ENCODE measurements around the gene PPP4C. TPM values are rescaled to one million over a fixed set of nuclear protein-coding genes. Genes with fewer than 3 reads are reported as not detected.
A peak's percentile ranks its signal among the peaks of the same experiment; 100 is the strongest.

The PPP4C gene
- total RNA-seq, 1 experiment from 2014 or later: 116 TPM

GRCh38 chr16:30030011-30030685 is 45.6 kb upstream of the PPP4C start:
- no TSS peak for BruUV-seq (replicated peaks)

DNA sequence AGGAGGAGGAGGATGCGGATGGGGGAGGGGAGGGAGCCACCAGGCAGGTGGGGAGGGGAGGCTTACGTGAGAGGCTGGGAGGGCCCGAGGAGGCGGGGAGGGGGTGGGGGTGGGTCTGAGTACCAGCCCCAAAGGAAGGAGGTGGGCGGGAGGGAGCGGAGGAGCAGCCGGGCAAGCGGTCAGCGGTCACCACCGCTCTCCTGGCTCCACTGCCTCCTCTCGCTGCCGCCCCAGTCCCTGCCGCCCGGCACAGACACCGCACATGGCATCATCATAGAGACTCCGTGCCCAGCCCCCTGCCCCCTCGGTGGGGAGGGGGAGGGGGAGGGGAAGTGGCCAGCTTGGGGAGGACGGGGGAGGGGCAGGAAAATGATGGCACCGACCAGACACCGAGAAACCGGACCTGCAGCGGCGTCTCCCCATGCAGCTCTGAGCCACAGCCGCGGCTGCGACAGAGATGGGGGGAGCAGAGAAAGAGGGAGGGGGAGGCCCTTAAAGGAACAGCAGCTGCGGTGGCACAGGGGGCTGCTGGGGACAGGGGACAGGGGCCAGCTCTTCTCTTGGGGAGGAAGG is 44.9 kb upstream of the PPP4C start, which contains the start of gene TLCD3B:
TSS of gene TLCD3B (minus strand) at position 431 of the 573 bp plus-strand sequence. CDS start 744 bp downstream, outside the sequence.
- no TSS peak for BruUV-seq (replicated peaks)
- DNase-seq (no peak), ATAC-seq (peak; percentile 34; the same call in 1 of the 2 replicates)
- no peak for TF ChIP-seq EZH2 (IDR thresholded peaks at IDR 0.05; ENCODE audit: low read length, unreplicated experiment)
- TF ChIP-seq CTCF (conservative IDR thresholded peaks at IDR 0.05; ENCODE audit: low read depth, low read length): no peak
- Histone ChIP-seq H3K9me2 (replicated peaks; ENCODE audit: low read length) (no peaks in the 10 kb centered on the region), H3K9me3 (ENCODE audit: low read length) (no peaks in the 10 kb centered on the region), H3K4me3 (ENCODE audit: low read length) (peak within 1 kb of the TSS; percentile 47; the same call in 1 of the 2 replicates), H3K27me3 (ENCODE audit: low read length) (no peaks in the 10 kb centered on the region), H3K79me2 (ENCODE audit: low read length) (no peaks in the 10 kb centered on the region), H3K9ac (ENCODE audit: low read length) (no peak within 1 kb of the TSS), H2AFZ (ENCODE audit: low read length) (no peak within 1 kb of the TSS), H4K20me1 (ENCODE audit: low read length) (no peaks in the 10 kb centered on the region), H3K4me1 (ENCODE audit: insufficient read depth, low read length) (no peaks in the 10 kb centered on the region), H3K36me3 (ENCODE audit: low read depth, low read length) (no peaks in the 10 kb centered on the region; the same call in 1 of the 2 replicates), H3K4me2 (ENCODE audit: low read length) (peak within 1 kb of the TSS; percentile 59), H3K27ac (ENCODE audit: low read length) (no peak within 1 kb of the TSS), H3F3A (ENCODE audit: low read length, unreplicated experiment) (no peaks in the 10 kb centered on the region)
- ChIA-PET POLR2A (ENCODE audit: unreplicated experiment) (no interaction called here), CTCF (interaction anchor here (0.6 kb wide), 1 partner anchor 45 kb away, joined by 3 read pairs; no protein-coding TSS in a partner anchor)
- intact Hi-C loops (cut with micrococcal nuclease): no loop called here

More at GRCh38 chr16:30030011-30030685, 45.6 kb upstream of the PPP4C start:
- no peak for TF ChIP-seq EZH2phosphoT487 (IDR thresholded peaks at IDR 0.05; ENCODE audit: borderline replicate concordance, low read length)
- no peak for TF ChIP-seq EZH2 (IDR thresholded peaks at IDR 0.05; ENCODE audit: low read length, unreplicated experiment)
- no peak for TF ChIP-seq CTCF (conservative IDR thresholded peaks at IDR 0.05; ENCODE audit: low read depth, low read length)
- DNase-seq (no peak), ATAC-seq (no peak)
- Histone ChIP-seq H3K4me1 (ENCODE audit: insufficient read depth, low read length) (no peaks in the 10 kb centered on the region), H3K9ac (ENCODE audit: low read length) (no peak overlapping the region), H3F3A (ENCODE audit: low read length, unreplicated experiment) (no peaks in the 10 kb centered on the region), H3K79me2 (ENCODE audit: low read length) (no peaks in the 10 kb centered on the region), H3K36me3 (ENCODE audit: low read depth, low read length) (no peaks in the 10 kb centered on the region; the same call in 1 of the 2 replicates), H3K4me3 (ENCODE audit: low read length) (no peak overlapping the region), H3K4me2 (ENCODE audit: low read length) (no peak overlapping the region), H4K20me1 (ENCODE audit: low read length) (no peaks in the 10 kb centered on the region), H3K9me2 (replicated peaks; ENCODE audit: low read length) (no peaks in the 10 kb centered on the region), H3K27ac (ENCODE audit: low read length) (no peak overlapping the region), H3K9me3 (ENCODE audit: low read length) (no peaks in the 10 kb centered on the region), H2AFZ (ENCODE audit: low read length) (no peak overlapping the region), H3K27me3 (ENCODE audit: low read length) (no peaks in the 10 kb centered on the region)
- ChIA-PET CTCF (no interaction called here), POLR2A (ENCODE audit: unreplicated experiment) (no interaction called here)
- intact Hi-C loops (cut with micrococcal nuclease): no loop called here

DNA sequence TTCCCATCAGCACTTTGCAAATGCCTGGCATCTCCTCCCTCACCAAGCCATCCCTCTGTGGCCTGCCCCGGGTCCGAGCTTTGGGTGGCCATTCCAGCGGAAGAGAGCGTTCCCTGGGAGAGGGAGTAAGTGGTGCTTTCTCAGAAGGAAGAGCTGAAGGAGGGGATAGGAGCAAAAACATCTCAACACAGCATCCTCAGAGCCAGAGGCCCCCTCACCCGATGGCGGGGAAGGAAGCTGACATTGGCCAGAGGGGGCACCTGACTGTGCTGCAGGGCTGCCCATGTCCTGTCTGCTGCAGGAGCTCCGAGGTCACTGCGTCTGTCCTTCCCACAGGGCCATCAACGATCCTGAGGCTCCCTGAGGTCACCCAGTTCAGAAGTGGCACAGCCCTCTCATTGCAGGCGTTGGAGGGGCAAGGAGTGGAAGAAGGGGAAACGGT is 44.3 kb upstream of the PPP4C start:
- no peaks in the 10 kb centered on the region for H3K9me3 ChIP-seq (ENCODE audit: low read length)
- H4K20me1 ChIP-seq (ENCODE audit: low read length): no peaks in the 10 kb centered on the region
- no peaks in the 10 kb centered on the region; the same call in 1 of the 2 replicates for H3K36me3 ChIP-seq (ENCODE audit: low read depth, low read length)
- H3F3A ChIP-seq (ENCODE audit: low read length, unreplicated experiment): no peaks in the 10 kb centered on the region
- BruUV-seq (replicated peaks): no TSS peak
- no peak overlapping the region for H3K9ac ChIP-seq (ENCODE audit: low read length)
- H3K27ac ChIP-seq (ENCODE audit: low read length): no peak overlapping the region
- H3K79me2 ChIP-seq (ENCODE audit: low read length): no peaks in the 10 kb centered on the region
- peak overlapping the region; percentile 59 for H3K4me2 ChIP-seq (ENCODE audit: low read length)
- DNase-seq: no peak
- no peak for ATAC-seq
- H3K4me1 ChIP-seq (ENCODE audit: insufficient read depth, low read length): no peaks in the 10 kb centered on the region
- TF ChIP-seq EZH2 (IDR thresholded peaks at IDR 0.05; ENCODE audit: low read length, unreplicated experiment) (no peak), EZH2phosphoT487 (IDR thresholded peaks at IDR 0.05; ENCODE audit: borderline replicate concordance, low read length) (no peak), CTCF (conservative IDR thresholded peaks at IDR 0.05; ENCODE audit: low read depth, low read length) (no peak)
- intact Hi-C loops (cut with micrococcal nuclease): no loop called here
- no peaks in the 10 kb centered on the region for H3K9me2 ChIP-seq (replicated peaks; ENCODE audit: low read length)
- ChIA-PET CTCF (interaction anchor here (0.5 to 0.6 kb wide), 2 partner anchors 149 to 207 kb away, joined by 4 to 17 read pairs; no protein-coding TSS in a partner anchor), POLR2A (ENCODE audit: unreplicated experiment) (no interaction called here)
- no peak overlapping the region for H2AFZ ChIP-seq (ENCODE audit: low read length)
- no peaks in the 10 kb centered on the region for H3K27me3 ChIP-seq (ENCODE audit: low read length)
- peak overlapping the region; percentile 47; the same call in 1 of the 2 replicates for H3K4me3 ChIP-seq (ENCODE audit: low read length)
